HepG2 (cell line): ENCODE data around the gene ELMO2. TPM values are rescaled to one million over a fixed set of nuclear protein-coding genes. Genes with fewer than 3 reads are reported as not detected.
A peak's percentile ranks its signal among the peaks of the same experiment; 100 is the strongest.

ENCODE experiments used
- ARNTL ChIP-seq: sonication (generic); formaldehyde crosslinking; IDR thresholded peaks from 2 replicates; pipeline ENCODE4 v1.4.0; 2020; ENCODE audit warnings: mild to moderate bottlenecking, missing genetic modification reagents
- BORCS8-MEF2B ChIP-seq: sonication (generic); formaldehyde crosslinking; IDR thresholded peaks from 2 replicates; pipeline ENCODE4 v1.8.0; 2022; ENCODE audit warnings: mild to moderate bottlenecking, missing genetic modification reagents
- CBX2 ChIP-seq, 2 experiments: fragments of 200-600 bp in 1 of 2; sonication (generic); formaldehyde crosslinking in 1 of 2; IDR thresholded peaks; 2 replicates each; pipeline versions ENCODE4 v1.7.0 to v1.8.1; 2018 to 2022; ENCODE audit warnings: low read depth in 2 of 2, low read length in 1 of 2, mild to moderate bottlenecking in 1 of 2, missing genetic modification reagents in 1 of 2
- GPN1 ChIP-seq: sonication (generic); formaldehyde crosslinking; IDR thresholded peaks from 2 replicates; pipeline ENCODE4 v1.5.1; 2020; ENCODE audit warnings: missing genetic modification reagents, borderline replicate concordance
- MIXL1 ChIP-seq: IDR thresholded peaks from 2 replicates; pipeline ENCODE4 v1.6.1; 2016
- NR2F1 ChIP-seq, 2 experiments: fragments of 450-650 bp in 1 of 2; formaldehyde crosslinking in 1 of 2; IDR thresholded peaks; 2 replicates each; pipeline versions ENCODE4 v1.5.0 to v1.6.1; 2016 to 2020; ENCODE audit warnings: mild to moderate bottlenecking in 1 of 2, missing compliant biosample characterization in 1 of 2, missing genetic modification reagents in 1 of 2, moderate library complexity in 1 of 2
- PBX2 ChIP-seq: IDR thresholded peaks from 2 replicates; pipeline ENCODE4 v1.6.1; 2016; ENCODE audit warnings: control low read depth
- SP2 ChIP-seq: sonication (generic); formaldehyde crosslinking; IDR thresholded peaks from 2 replicates; pipeline ENCODE4 v1.5.1; 2020; ENCODE audit warnings: mild to moderate bottlenecking, missing genetic modification reagents
- U2AF1 ChIP-seq: fragments of 200-400 bp; formaldehyde crosslinking; optimal IDR thresholded peaks from 2 replicates; pipeline ENCODE3; 2017; ENCODE audit warnings: mild to moderate bottlenecking, low read depth, low read length
- ZNF570 ChIP-seq: sonication (generic); formaldehyde crosslinking; IDR thresholded peaks from 2 replicates; pipeline ENCODE4 v1.4.0; 2020; ENCODE audit warnings: mild to moderate bottlenecking, missing genetic modification reagents, borderline replicate concordance
- ZNF574 ChIP-seq: sonication (generic); formaldehyde crosslinking; IDR thresholded peaks from 2 replicates; pipeline ENCODE4 v1.4.0; 2020; ENCODE audit warnings: missing genetic modification reagents
- ZNF773 ChIP-seq: sonication (generic); formaldehyde crosslinking; IDR thresholded peaks from 2 replicates; pipeline ENCODE4 v1.4.0; 2020; ENCODE audit warnings: missing genetic modification reagents, borderline replicate concordance
- ZNF788 ChIP-seq: sonication (generic); formaldehyde crosslinking; IDR thresholded peaks from 2 replicates; pipeline ENCODE4 v1.5.0; 2020; ENCODE audit warnings: mild to moderate bottlenecking, missing genetic modification reagents, borderline replicate concordance
- polyA plus RNA-seq, 8 experiments: library from polyadenylated mRNA; depleted of rRNA in 3 of 8; stranded (reverse) in 7 of 8; unstranded in 1 of 8; fragments of >200 nt; fragmentation: Illumina TruSeq in 4 of 8; extraction: Trizol in 4 of 8; gene quantifications; 2 replicates each; pipeline versions ENCODE4 v1.2.1 to v1.2.3, GENCODE V29; 2011 to 2016; ENCODE audit warnings: low read depth in 4 of 8, missing spikeins in 1 of 8, mixed read lengths in 1 of 8; ENCODE audit not compliant: insufficient read depth in 1 of 8
- total RNA-seq, 5 experiments: library from RNA; depleted of rRNA; stranded (reverse); fragments of >200 nt; fragmentation: Illumina TruSeq; extraction: Trizol; gene quantifications; 2 replicates each; pipeline ENCODE4 v1.2.3, GENCODE V29; 2016; ENCODE audit warnings: low read depth in 1 of 5
- TF ChIP-seq, protein P1 (sequence below): sonication (generic); formaldehyde crosslinking; IDR thresholded peaks from 2 replicates; pipeline ENCODE4 v1.4.0; 2020; ENCODE audit warnings: missing genetic modification reagents
- TF ChIP-seq, protein P2 (sequence below): sonication (generic); formaldehyde crosslinking; IDR thresholded peaks from 2 replicates; pipeline ENCODE4 v1.4.0; 2020; ENCODE audit warnings: mild to moderate bottlenecking, low read depth, missing genetic modification reagents

ELMO2 gene
- total and polyA plus RNA-seq, 2 of the 13 experiments (the other 11 are each of a cell fraction or from before 2014, with no cell fraction given), result 30.6 to 35.7 TPM

GRCh38 chr20:46406200-46406985, at the start of gene ELMO2 (continued):
- TF ChIP-seq PBX2 (CRISPR knock-in tag) (peak; percentile 98), SP2 (peak; percentile 96), ZNF788 (peak; percentile 58; the same call in 1 of the 2 replicates), ZNF574 (peak; percentile 76), ARNTL (CRISPR knock-in tag) (peak; percentile 88), NR2F1 (CRISPR knock-in tag; IDR thresholded peaks at IDR 0.05) (0 out of 4 replicates have a peak, but pooled peaks of 1 of the 2 experiments have one; percentile 1), CBX2 (IDR thresholded peaks at IDR 0.05; ENCODE audit: low read depth, low read length) (no peak), CBX2 (CRISPR knock-in tag; IDR thresholded peaks at IDR 0.05; ENCODE audit: low read depth) (0 out of 2 replicates have a peak, but pooled peaks have one; percentile 60), ZNF773 (CRISPR knock-in tag) (peak; percentile 64; the same call in 1 of the 2 replicates), BORCS8-MEF2B (CRISPR knock-in tag) (peak; percentile 76; the same call in 1 of the 2 replicates), ZNF570 (CRISPR knock-in tag) (no peak; the same call in 1 of the 2 replicates), GPN1 (CRISPR knock-in tag) (peak; percentile 93; the same call in 1 of the 2 replicates), U2AF1 (no peak), MIXL1 (peak; percentile 37; the same call in 1 of the 2 replicates)
- TF ChIP-seq, protein P1, sequence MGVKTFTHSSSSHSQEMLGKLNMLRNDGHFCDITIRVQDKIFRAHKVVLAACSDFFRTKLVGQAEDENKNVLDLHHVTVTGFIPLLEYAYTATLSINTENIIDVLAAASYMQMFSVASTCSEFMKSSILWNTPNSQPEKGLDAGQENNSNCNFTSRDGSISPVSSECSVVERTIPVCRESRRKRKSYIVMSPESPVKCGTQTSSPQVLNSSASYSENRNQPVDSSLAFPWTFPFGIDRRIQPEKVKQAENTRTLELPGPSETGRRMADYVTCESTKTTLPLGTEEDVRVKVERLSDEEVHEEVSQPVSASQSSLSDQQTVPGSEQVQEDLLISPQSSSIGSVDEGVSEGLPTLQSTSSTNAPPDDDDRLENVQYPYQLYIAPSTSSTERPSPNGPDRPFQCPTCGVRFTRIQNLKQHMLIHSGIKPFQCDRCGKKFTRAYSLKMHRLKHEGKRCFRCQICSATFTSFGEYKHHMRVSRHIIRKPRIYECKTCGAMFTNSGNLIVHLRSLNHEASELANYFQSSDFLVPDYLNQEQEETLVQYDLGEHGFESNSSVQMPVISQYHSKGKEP, result 0 out of 2 replicates have a peak, but pooled peaks have one; percentile 13
- TF ChIP-seq, protein P2, sequence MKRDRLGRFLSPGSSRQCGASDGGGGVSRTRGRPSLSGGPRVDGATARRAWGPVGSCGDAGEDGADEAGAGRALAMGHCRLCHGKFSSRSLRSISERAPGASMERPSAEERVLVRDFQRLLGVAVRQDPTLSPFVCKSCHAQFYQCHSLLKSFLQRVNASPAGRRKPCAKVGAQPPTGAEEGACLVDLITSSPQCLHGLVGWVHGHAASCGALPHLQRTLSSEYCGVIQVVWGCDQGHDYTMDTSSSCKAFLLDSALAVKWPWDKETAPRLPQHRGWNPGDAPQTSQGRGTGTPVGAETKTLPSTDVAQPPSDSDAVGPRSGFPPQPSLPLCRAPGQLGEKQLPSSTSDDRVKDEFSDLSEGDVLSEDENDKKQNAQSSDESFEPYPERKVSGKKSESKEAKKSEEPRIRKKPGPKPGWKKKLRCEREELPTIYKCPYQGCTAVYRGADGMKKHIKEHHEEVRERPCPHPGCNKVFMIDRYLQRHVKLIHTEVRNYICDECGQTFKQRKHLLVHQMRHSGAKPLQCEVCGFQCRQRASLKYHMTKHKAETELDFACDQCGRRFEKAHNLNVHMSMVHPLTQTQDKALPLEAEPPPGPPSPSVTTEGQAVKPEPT, result peak; percentile 26; the same call in 1 of the 2 replicates
